ENCODE measurements around the gene LTO1. TPM values are rescaled to one million over a fixed set of nuclear protein-coding genes. Genes with fewer than 3 reads are reported as not detected.

Gene LTO1
- total RNA-seq, 4 donors from 2014 or later = 12.2 to 18.6 (median 14.1) TPM

DNA sequence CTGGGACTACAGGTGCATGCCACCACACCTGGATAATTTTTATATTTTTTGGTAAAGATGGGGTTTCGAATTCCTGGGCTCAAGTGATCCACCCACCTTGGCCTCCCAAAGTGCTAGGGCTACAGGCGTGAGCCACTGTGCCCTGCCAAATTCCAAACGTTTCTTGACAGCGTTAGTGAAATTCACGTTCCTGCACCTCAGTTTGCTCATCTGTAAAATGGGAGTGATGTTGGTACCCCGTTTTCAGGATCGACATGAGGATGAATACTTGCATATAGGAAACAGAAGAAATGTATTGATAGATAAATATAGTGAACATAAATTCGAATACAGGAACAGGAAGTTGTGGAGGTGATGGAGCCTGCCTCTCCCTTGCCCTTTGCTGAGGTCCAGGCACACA is 10.2 kb upstream of the LTO1 start:
- no peaks in the 10 kb centered on the region for H3K9me3 ChIP-seq
- H3K4me3 ChIP-seq = no peak overlapping the region
- H3K27me3 ChIP-seq = peaks cover 0 to 25% (median 0%) of the 10 kb centered on the region in 4 donors
- no peak for DNase-seq (ENCODE audit: extremely low spot score)
- no peak overlapping the region for H3K27ac ChIP-seq (replicated peaks in 1 of 4)
- no peaks in the 10 kb centered on the region for H3K36me3 ChIP-seq
- whole genome bisulfite sequencing = 62% methylated on average over 8 of the region's 8 CpGs
- TF ChIP-seq, protein P1, sequence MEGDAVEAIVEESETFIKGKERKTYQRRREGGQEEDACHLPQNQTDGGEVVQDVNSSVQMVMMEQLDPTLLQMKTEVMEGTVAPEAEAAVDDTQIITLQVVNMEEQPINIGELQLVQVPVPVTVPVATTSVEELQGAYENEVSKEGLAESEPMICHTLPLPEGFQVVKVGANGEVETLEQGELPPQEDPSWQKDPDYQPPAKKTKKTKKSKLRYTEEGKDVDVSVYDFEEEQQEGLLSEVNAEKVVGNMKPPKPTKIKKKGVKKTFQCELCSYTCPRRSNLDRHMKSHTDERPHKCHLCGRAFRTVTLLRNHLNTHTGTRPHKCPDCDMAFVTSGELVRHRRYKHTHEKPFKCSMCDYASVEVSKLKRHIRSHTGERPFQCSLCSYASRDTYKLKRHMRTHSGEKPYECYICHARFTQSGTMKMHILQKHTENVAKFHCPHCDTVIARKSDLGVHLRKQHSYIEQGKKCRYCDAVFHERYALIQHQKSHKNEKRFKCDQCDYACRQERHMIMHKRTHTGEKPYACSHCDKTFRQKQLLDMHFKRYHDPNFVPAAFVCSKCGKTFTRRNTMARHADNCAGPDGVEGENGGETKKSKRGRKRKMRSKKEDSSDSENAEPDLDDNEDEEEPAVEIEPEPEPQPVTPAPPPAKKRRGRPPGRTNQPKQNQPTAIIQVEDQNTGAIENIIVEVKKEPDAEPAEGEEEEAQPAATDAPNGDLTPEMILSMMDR (IDR thresholded peaks at IDR 0.05) = no peak
- TF ChIP-seq POLR2A (IDR thresholded peaks at IDR 0.05; ENCODE audit: low read depth) = no peak
- TF ChIP-seq POLR2AphosphoS5 (IDR thresholded peaks at IDR 0.05) = no peak
- no peak for TF ChIP-seq EP300 (IDR thresholded peaks at IDR 0.05)
- intact Hi-C loops (cut with DNase I) = loop anchor here (2.0 to 10.0 kb wide), 3 partner anchors 202 to 507 kb away; no protein-coding TSS in a partner anchor
- H3K4me1 ChIP-seq = peaks cover 6 to 9% (median 8%) of the 10 kb centered on the region in 4 donors

DNA sequence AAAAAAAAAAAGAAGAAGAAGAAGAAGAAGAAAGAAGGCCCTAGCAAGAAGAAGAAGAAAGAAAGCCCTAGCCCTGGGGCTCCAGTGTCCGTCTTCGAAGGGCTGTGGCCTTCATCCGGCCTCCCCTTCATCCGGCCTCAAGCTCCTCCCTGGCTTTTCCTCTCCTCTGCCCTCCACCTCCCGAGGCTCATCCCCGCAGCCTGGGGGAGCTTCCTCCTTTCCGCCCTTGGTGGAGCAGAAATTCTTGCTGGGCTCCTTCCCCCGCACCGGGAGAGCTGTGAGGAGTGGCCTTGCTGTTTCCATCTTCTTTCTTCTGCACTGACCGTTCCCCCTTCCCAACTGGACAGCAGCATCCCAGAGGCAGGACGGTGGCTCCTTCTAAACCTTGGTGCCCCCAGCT is 9.5 kb upstream of the LTO1 start:
- TF ChIP-seq POLR2A (IDR thresholded peaks at IDR 0.05; ENCODE audit: low read depth) (no peak), POLR2AphosphoS5 (IDR thresholded peaks at IDR 0.05) (no peak), EP300 (IDR thresholded peaks at IDR 0.05) (no peak)
- TF ChIP-seq, protein P1 (IDR thresholded peaks at IDR 0.05) = no peak
- no peaks in the 10 kb centered on the region for H3K9me3 ChIP-seq
- 78% methylated on average over 10 of the region's 11 CpGs for WGBS
- no peak overlapping the region for H3K4me3 ChIP-seq
- peaks cover 6 to 9% (median 8%) of the 10 kb centered on the region in 4 donors for H3K4me1 ChIP-seq
- H3K27me3 ChIP-seq = peaks cover 0 to 22% (median 0%) of the 10 kb centered on the region in 4 donors
- H3K27ac ChIP-seq (replicated peaks in 1 of 4) = no peak overlapping the region
- no peaks in the 10 kb centered on the region for H3K36me3 ChIP-seq
- intact Hi-C loops (cut with DNase I) = loop anchor here (2.0 to 10.0 kb wide), 3 partner anchors 203 to 508 kb away; no protein-coding TSS in a partner anchor
- DNase-seq (ENCODE audit: extremely low spot score) = no peak

DNA sequence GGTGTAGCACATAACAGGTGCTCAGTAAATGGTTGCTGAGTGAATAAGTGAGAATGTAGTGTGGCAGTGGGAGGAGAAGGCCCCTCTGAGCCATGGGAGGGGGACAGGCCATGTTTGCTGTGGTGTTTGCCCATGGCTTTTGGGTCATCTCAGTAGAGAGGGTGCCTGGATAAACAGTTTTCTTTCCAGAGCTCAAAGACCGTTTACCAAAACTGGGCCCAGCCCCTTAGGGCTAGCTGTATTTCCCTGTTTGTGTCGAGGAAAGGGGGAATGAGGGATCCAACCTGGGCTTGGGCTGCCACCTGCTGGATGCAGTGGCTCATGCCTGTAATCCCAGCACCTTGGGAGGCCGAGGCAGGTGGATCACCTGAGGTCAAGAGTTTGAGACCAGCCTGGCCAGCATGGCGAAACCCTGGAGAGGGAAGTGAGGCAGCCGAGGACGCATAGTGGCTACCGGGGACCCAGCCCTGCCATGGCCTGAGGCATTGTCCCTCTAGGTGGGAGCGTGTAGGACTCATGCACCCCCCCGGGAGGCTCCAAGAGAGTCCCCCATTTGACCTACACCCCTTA is 8.7 kb upstream of the LTO1 start:
- 76% methylated on average over 6 of the region's 9 CpGs for WGBS
- H3K27me3 ChIP-seq = peaks cover 0 to 22% (median 0%) of the 10 kb centered on the region in 4 donors
- no peak overlapping the region for H3K27ac ChIP-seq (replicated peaks in 1 of 4)
- no peaks in the 10 kb centered on the region for H3K9me3 ChIP-seq
- H3K4me3 ChIP-seq = no peak overlapping the region
- no peak for TF ChIP-seq POLR2A (IDR thresholded peaks at IDR 0.05; ENCODE audit: low read depth)
- TF ChIP-seq EP300 (IDR thresholded peaks at IDR 0.05) = no peak
- TF ChIP-seq, protein P1 (IDR thresholded peaks at IDR 0.05) = peak in 1 of 3 experiments; percentile 4
- intact Hi-C loops (cut with DNase I) = loop anchor here (2.0 to 10.0 kb wide), 2 partner anchors 231 to 509 kb away; no protein-coding TSS in a partner anchor
- H3K4me1 ChIP-seq = peaks cover 6 to 9% (median 8%) of the 10 kb centered on the region in 4 donors
- H3K36me3 ChIP-seq = no peaks in the 10 kb centered on the region
- DNase-seq (ENCODE audit: extremely low spot score) = no peak

DNA sequence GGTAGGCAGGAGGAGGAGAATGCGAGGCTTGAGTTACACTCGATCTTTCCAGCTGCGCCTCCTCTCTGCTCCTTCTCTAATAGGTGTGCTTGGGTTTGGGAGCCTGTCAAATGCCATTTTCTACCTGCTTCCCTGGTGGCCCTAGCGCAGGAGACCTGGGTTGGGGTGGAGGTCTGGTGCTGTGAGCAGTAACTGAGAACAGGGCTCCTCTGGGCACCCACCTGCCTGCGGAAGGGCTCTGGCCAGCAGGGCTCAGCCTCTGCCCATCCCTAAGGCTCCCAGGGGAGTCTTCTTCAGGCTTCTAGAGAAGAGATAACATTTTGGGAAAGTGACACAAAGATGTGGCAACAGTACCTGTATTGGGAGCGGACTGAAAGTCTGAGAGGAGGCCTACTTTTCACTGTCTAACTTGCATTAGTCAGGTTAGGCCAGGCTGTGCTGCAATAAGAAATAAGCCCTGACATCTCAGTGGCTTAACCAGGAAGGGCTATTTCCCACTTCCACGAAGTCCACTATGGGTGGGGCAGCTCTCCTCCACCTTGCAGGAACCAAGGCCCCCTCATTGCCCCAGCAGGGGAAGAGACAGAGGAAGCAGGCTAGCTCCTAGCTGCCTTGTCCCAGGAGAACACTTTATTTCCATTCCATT is 7.7 kb upstream of the LTO1 start:
- intact Hi-C loops (cut with DNase I) = loop anchor here (10.0 kb wide), 1 partner anchor 232 kb away; no protein-coding TSS in a partner anchor

DNA sequence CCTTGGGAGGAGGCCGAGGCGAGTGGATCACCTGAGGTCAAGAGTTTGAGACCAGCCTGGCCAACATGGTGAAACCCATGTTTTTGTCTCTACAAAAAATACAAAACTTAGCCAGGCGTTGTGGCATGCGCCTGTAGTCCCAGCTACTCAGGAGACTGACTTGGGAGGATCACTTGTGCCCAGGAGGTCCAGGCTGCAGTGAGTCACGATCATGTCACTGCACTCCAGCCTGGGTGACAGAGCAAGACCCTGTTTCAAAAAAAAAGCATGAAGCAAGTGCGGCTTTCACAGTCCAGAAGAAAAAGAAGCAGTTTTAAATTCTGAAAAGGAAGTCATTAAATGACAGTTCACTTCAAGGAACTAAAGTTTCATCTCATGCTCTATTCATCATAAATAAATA is 7.1 kb upstream of the LTO1 start:
- no peaks in the 10 kb centered on the region for H3K9me3 ChIP-seq
- 79% methylated on average over 6 of the region's 6 CpGs for WGBS
- TF ChIP-seq EP300 (IDR thresholded peaks at IDR 0.05) = no peak
- TF ChIP-seq, protein P1 (IDR thresholded peaks at IDR 0.05) = no peak
- TF ChIP-seq POLR2AphosphoS5 (IDR thresholded peaks at IDR 0.05) = no peak
- no peak for TF ChIP-seq POLR2A (IDR thresholded peaks at IDR 0.05; ENCODE audit: low read depth)
- intact Hi-C loops (cut with DNase I) = loop anchor here (10.0 kb wide), 1 partner anchor 233 kb away; no protein-coding TSS in a partner anchor
- H3K4me3 ChIP-seq = no peak overlapping the region
- H3K4me1 ChIP-seq = peaks cover 6 to 9% (median 8%) of the 10 kb centered on the region in 4 donors
- H3K27ac ChIP-seq (replicated peaks in 1 of 4) = no peak overlapping the region
- H3K36me3 ChIP-seq = no peaks in the 10 kb centered on the region
- DNase-seq (ENCODE audit: extremely low spot score) = no peak
- H3K27me3 ChIP-seq = peaks cover 0 to 22% (median 0%) of the 10 kb centered on the region in 4 donors

More for the DNA sequence above, 7.7 kb upstream of the LTO1 start:
- WGBS = 90% methylated on average over 7 of the region's 7 CpGs
- Histone ChIP-seq H3K27me3 (peaks cover 0 to 22% (median 0%) of the 10 kb centered on the region in 4 donors), H3K36me3 (no peaks in the 10 kb centered on the region), H3K9me3 (no peaks in the 10 kb centered on the region), H3K4me1 (peaks cover 6 to 9% (median 8%) of the 10 kb centered on the region in 4 donors), H3K27ac (replicated peaks in 1 of 4) (no peak overlapping the region), H3K4me3 (no peak overlapping the region)
- TF ChIP-seq EP300 (IDR thresholded peaks at IDR 0.05) = no peak
- DNase-seq (ENCODE audit: extremely low spot score) = no peak
